Skeletal muscle satellite cell (primary cell): ENCODE data around the gene SPSB4.

Experiments used
- H3K27me3 ChIP-seq: 2 replicates; pipeline ENCODE4 v1.7.0; 2013; ENCODE audit warnings: low read length; ENCODE audit not compliant: control insufficient read depth, insufficient read depth
- H3K36me3 ChIP-seq: 2 replicates; pipeline ENCODE4 v1.7.0; 2013; ENCODE audit warnings: mild to moderate bottlenecking, control low read depth, low read length; ENCODE audit not compliant: insufficient read depth
- H3K4me1 ChIP-seq: 2 replicates; pipeline ENCODE4 v1.7.0; 2013; ENCODE audit warnings: low read length; ENCODE audit not compliant: control insufficient read depth, insufficient read depth
- H3K4me2 ChIP-seq: 2 replicates; pipeline ENCODE4 v1.7.0; 2013; ENCODE audit warnings: mild to moderate bottlenecking, low read length
- H3K4me3 ChIP-seq: 2 replicates; pipeline ENCODE4 v1.7.0; 2013; ENCODE audit warnings: low read length
- H3K9ac ChIP-seq: 2 replicates; pipeline ENCODE4 v1.7.0; 2013; ENCODE audit warnings: mild to moderate bottlenecking, low read depth, low read length, moderate library complexity
- H3K9me3 ChIP-seq: replicated peaks from 2 replicates; pipeline ENCODE4 v1.7.0; 2013; ENCODE audit warnings: mild to moderate bottlenecking, control low read depth, low read length

The SPSB4 gene

GRCh38 chr3:141067206-141067974 is 16.2 kb downstream of the SPSB4 start:
- no peak overlapping the region for H3K4me2 ChIP-seq
- no peaks in the 10 kb centered on the region for H3K4me1 ChIP-seq
- no peak overlapping the region for H3K4me3 ChIP-seq
- H3K9me3 ChIP-seq: no peaks in the 10 kb centered on the region
- no peaks in the 10 kb centered on the region for H3K36me3 ChIP-seq
- peaks cover 25% of the 10 kb centered on the region for H3K27me3 ChIP-seq
- H3K9ac ChIP-seq: no peak overlapping the region

- Histone ChIP-seq H3K9me3 (no peaks in the 10 kb centered on the region), H3K9ac (no peak overlapping the region)
Measured at GRCh38 chr3:141070229-141070628, 19.1 kb downstream of the SPSB4 start.

GRCh38 chr3:141070727-141071357 is 19.7 kb downstream of the SPSB4 start:
- H3K9ac ChIP-seq: no peak overlapping the region
- H3K4me3 ChIP-seq: no peak overlapping the region
- no peaks in the 10 kb centered on the region for H3K36me3 ChIP-seq
- H3K4me2 ChIP-seq: no peak overlapping the region
- H3K4me1 ChIP-seq: no peaks in the 10 kb centered on the region
- H3K27me3 ChIP-seq: peaks cover 10% of the 10 kb centered on the region
- H3K9me3 ChIP-seq: no peaks in the 10 kb centered on the region

More at GRCh38 chr3:141070229-141070628, 19.1 kb downstream of the SPSB4 start:
- H3K4me2 ChIP-seq: no peak overlapping the region
- no peaks in the 10 kb centered on the region for H3K4me1 ChIP-seq
- H3K36me3 ChIP-seq: no peaks in the 10 kb centered on the region
- H3K27me3 ChIP-seq: peaks cover 10% of the 10 kb centered on the region
- H3K4me3 ChIP-seq: no peak overlapping the region

- Histone ChIP-seq H3K4me2 (no peak overlapping the region), H3K9me3 (no peaks in the 10 kb centered on the region), H3K36me3 (no peaks in the 10 kb centered on the region), H3K4me1 (peaks cover 5% of the 10 kb centered on the region), H3K27me3 (peaks cover 10% of the 10 kb centered on the region), H3K9ac (no peak overlapping the region), H3K4me3 (no peak overlapping the region)
Measured at GRCh38 chr3:141071681-141072260, 20.6 kb downstream of the SPSB4 start.

GRCh38 chr3:141072950-141073349 is 21.8 kb downstream of the SPSB4 start:
- Histone ChIP-seq H3K4me3 (no peak overlapping the region), H3K9me3 (no peaks in the 10 kb centered on the region), H3K36me3 (no peaks in the 10 kb centered on the region), H3K9ac (no peak overlapping the region), H3K4me2 (no peak overlapping the region), H3K27me3 (peaks cover 4% of the 10 kb centered on the region), H3K4me1 (peaks cover 15% of the 10 kb centered on the region)

- H3K4me2 ChIP-seq: no peak overlapping the region
- H3K4me1 ChIP-seq: peaks cover 15% of the 10 kb centered on the region
- H3K27me3 ChIP-seq: no peaks in the 10 kb centered on the region
- H3K9ac ChIP-seq: no peak overlapping the region
- no peak overlapping the region for H3K4me3 ChIP-seq
- no peaks in the 10 kb centered on the region for H3K9me3 ChIP-seq
- H3K36me3 ChIP-seq: no peaks in the 10 kb centered on the region
Measured at GRCh38 chr3:141073580-141073979, 22.4 kb downstream of the SPSB4 start.

GRCh38 chr3:141074529-141074928 is 23.4 kb downstream of the SPSB4 start:
- Histone ChIP-seq H3K4me3 (no peak overlapping the region), H3K9me3 (no peaks in the 10 kb centered on the region), H3K9ac (no peak overlapping the region), H3K4me2 (no peak overlapping the region), H3K4me1 (peaks cover 15% of the 10 kb centered on the region), H3K36me3 (no peaks in the 10 kb centered on the region), H3K27me3 (no peaks in the 10 kb centered on the region)

- Histone ChIP-seq H3K4me1 (peaks cover 15% of the 10 kb centered on the region), H3K4me3 (peak overlapping the region; percentile 55), H3K4me2 (peak overlapping the region; percentile 76), H3K9me3 (no peaks in the 10 kb centered on the region), H3K9ac (peak overlapping the region; percentile 58), H3K36me3 (no peaks in the 10 kb centered on the region), H3K27me3 (no peaks in the 10 kb centered on the region)
Measured at GRCh38 chr3:141076036-141076773, 25.1 kb downstream of the SPSB4 start.

GRCh38 chr3:141076797-141077571 is 25.8 kb downstream of the SPSB4 start:
- Histone ChIP-seq H3K9me3 (no peaks in the 10 kb centered on the region), H3K27me3 (no peaks in the 10 kb centered on the region), H3K4me2 (peak overlapping the region; percentile 76), H3K4me3 (peak overlapping the region; percentile 55), H3K36me3 (no peaks in the 10 kb centered on the region), H3K9ac (peak overlapping the region; percentile 58), H3K4me1 (peaks cover 15% of the 10 kb centered on the region)

GRCh38 chr3:141077631-141078030 is 26.5 kb downstream of the SPSB4 start:
- peaks cover 15% of the 10 kb centered on the region for H3K4me1 ChIP-seq
- H3K4me2 ChIP-seq: peak overlapping the region; percentile 76
- H3K27me3 ChIP-seq: no peaks in the 10 kb centered on the region
- no peaks in the 10 kb centered on the region for H3K9me3 ChIP-seq
- H3K36me3 ChIP-seq: no peaks in the 10 kb centered on the region
- peak overlapping the region; percentile 55 for H3K4me3 ChIP-seq
- peak overlapping the region; percentile 58 for H3K9ac ChIP-seq

GRCh38 chr3:141078200-141078599 is 27.1 kb downstream of the SPSB4 start:
- no peak overlapping the region for H3K4me2 ChIP-seq
- H3K36me3 ChIP-seq: no peaks in the 10 kb centered on the region
- H3K4me3 ChIP-seq: no peak overlapping the region
- H3K27me3 ChIP-seq: no peaks in the 10 kb centered on the region
- no peak overlapping the region for H3K9ac ChIP-seq
- no peaks in the 10 kb centered on the region for H3K9me3 ChIP-seq
- peaks cover 15% of the 10 kb centered on the region for H3K4me1 ChIP-seq
